NCI-H510A (cell line): Measurements from ENCODE around the gene BORCS6.
A peak's percentile ranks its signal among the peaks of the same experiment; 100 is the strongest.

Experiments
- DNase-seq: peaks from one replicate; lab custom pipeline; 2025; lab: John Stamatoyannopoulos, UW

Gene BORCS6

GRCh38 chr17:8154608-8155155 lies 35.3 kb downstream of the BORCS6 start:
- no peak for DNase-seq

GRCh38 chr17:8153957-8154607 lies 35.9 kb downstream of the BORCS6 start:
- peak; percentile 50 for DNase-seq

GRCh38 chr17:8153525-8153956 lies 36.4 kb downstream of the BORCS6 start:
- DNase-seq: no peak

GRCh38 chr17:8153031-8153451 lies 36.9 kb downstream of the BORCS6 start:
- no peak for DNase-seq

GRCh38 chr17:8152112-8152775 lies 37.7 kb downstream of the BORCS6 start, which contains the start of gene PER1:
PER1 (minus strand) TSS chr17:8152404; CDS start chr17:8150706, 1,698 bp downstream.
- DNase-seq: peak; percentile 89

GRCh38 chr17:8151641-8152111 lies 38.3 kb downstream of the BORCS6 start:
- no peak for DNase-seq

GRCh38 chr17:8151120-8151640 lies 38.8 kb downstream of the BORCS6 start:
- DNase-seq: peak; percentile 63

- no peak for DNase-seq
These were observed 39.5 kb downstream of the BORCS6 start for GRCh38 chr17:8150194-8151119.

GRCh38 chr17:8149419-8150193 lies 40.4 kb downstream of the BORCS6 start:
- DNase-seq: no peak

GRCh38 chr17:8148560-8148959 lies 41.4 kb downstream of the BORCS6 start:
- DNase-seq: no peak

GRCh38 chr17:8147805-8148404 lies 42.1 kb downstream of the BORCS6 start:
- no peak for DNase-seq

- DNase-seq: no peak
These were observed 42.7 kb downstream of the BORCS6 start for GRCh38 chr17:8147141-8147804.

GRCh38 chr17:8146381-8147140 lies 43.4 kb downstream of the BORCS6 start:
- DNase-seq: no peak

GRCh38 chr17:8145811-8146210 lies 44.2 kb downstream of the BORCS6 start:
- DNase-seq: no peak

GRCh38 chr17:8144401-8145231 lies 45.4 kb downstream of the BORCS6 start:
- no peak for DNase-seq

GRCh38 chr17:8143581-8144400 lies 46.2 kb downstream of the BORCS6 start:
- DNase-seq: no peak

- no peak for DNase-seq
These were observed 46.9 kb downstream of the BORCS6 start for GRCh38 chr17:8142887-8143580.
